Endothelial cell of umbilical vein (primary cell): ENCODE data around the gene MPIG6B. TPM values are rescaled to one million over a fixed set of nuclear protein-coding genes. Genes with fewer than 3 reads are reported as not detected.

Source experiments
- BruUV-seq: library from RNA; stranded (reverse); fragments of 400-500 nt; replicated peaks from 2 replicates; lab custom pipeline; 2021; lab: Mats Ljungman, UMichigan
- CTCF ChIA-PET: fragments of 300-600, 350-600 bp; sonication (Branson Sonifier 250); formaldehyde crosslinking; loops from one replicate; lab custom pipeline; 2021; ENCODE audit warnings: antibody characterized with exemption, inconsistent platforms; lab: Charles Lee
- POLR2A ChIA-PET: fragments of 300-600, 350-600 bp; sonication (Branson Sonifier 250); formaldehyde crosslinking; loops from one replicate; lab custom pipeline; 2021; ENCODE audit warnings: antibody characterized with exemption, inconsistent platforms; lab: Charles Lee
- DNase-seq: peaks from one replicate; pipeline ENCODE4 v3.0.0-alpha.2; 2011; ENCODE audit warnings: low read depth, low spot score
- FAIRE-seq: peaks from 2 replicates; lab custom pipeline; 2011; peaks lifted over from hg19 to GRCh38; lab: Jason Lieb, UNC
- H2AFZ ChIP-seq: 2 replicates; pipeline ENCODE4 v1.6.0; 2012; ENCODE audit warnings: low read depth, low read length, control low read depth, inconsistent platforms
- H3K27ac ChIP-seq: 2 replicates; pipeline ENCODE4 v1.5.1; 2011; ENCODE audit warnings: low read depth, mild to moderate bottlenecking, control low read depth, low read length, moderate library complexity; ENCODE audit not compliant: insufficient read depth
- H3K27me3 ChIP-seq, 2 experiments: 2 replicates each; pipeline versions ENCODE4 v1.6.0 to v1.6.1; 2011; ENCODE audit warnings: low read length in 2 of 2, mixed read lengths in 1 of 2; ENCODE audit not compliant: control insufficient read depth in 2 of 2, insufficient read depth in 2 of 2
- H3K36me3 ChIP-seq, 2 experiments: 2 replicates in 1 of 2; 3 replicates in 1 of 2; pipeline ENCODE4 v1.5.1; 2011; ENCODE audit warnings: low read length in 2 of 2, mild to moderate bottlenecking in 1 of 2, moderate library complexity in 1 of 2; ENCODE audit not compliant: control insufficient read depth in 2 of 2, insufficient read depth in 2 of 2; ENCODE audit errors: extremely low read depth in 1 of 2
- H3K4me1 ChIP-seq: 3 replicates; pipeline ENCODE4 v1.5.1; 2011; ENCODE audit warnings: mild to moderate bottlenecking, low read length; ENCODE audit not compliant: control insufficient read depth, insufficient read depth; ENCODE audit errors: extremely low read depth
- H3K4me2 ChIP-seq: 2 replicates; pipeline ENCODE4 v1.6.1; 2011; ENCODE audit warnings: low read length, control low read depth, mixed read lengths; ENCODE audit not compliant: insufficient read depth
- H3K4me3 ChIP-seq, 3 experiments: fragments of 200-600 bp in 1 of 3; sonication (generic), shearing (Covaris generic) in 1 of 3; replicated peaks in 1 of 3; 2 replicates each; pipeline ENCODE4 v1.5.1; 2011 to 2016; ENCODE audit warnings: control low read depth in 3 of 3, low read length in 3 of 3, mild to moderate bottlenecking in 2 of 3, inconsistent platforms in 1 of 3, low read depth in 1 of 3, moderate library complexity in 1 of 3; ENCODE audit not compliant: insufficient read depth in 1 of 3
- H3K79me2 ChIP-seq: 2 replicates; pipeline ENCODE4 v1.6.0; 2012; ENCODE audit warnings: low read length, inconsistent platforms; ENCODE audit not compliant: control insufficient read depth, insufficient read depth
- H3K9ac ChIP-seq: replicated peaks from 2 replicates; pipeline ENCODE3; 2011; ENCODE audit warnings: low read length, control low read depth; ENCODE audit not compliant: insufficient read depth; ENCODE audit errors: extremely low read depth
- H3K9me1 ChIP-seq: replicated peaks from 3 replicates; pipeline ENCODE4 v1.6.0; 2011; ENCODE audit warnings: mild to moderate bottlenecking, low read length; ENCODE audit not compliant: control insufficient read depth, insufficient read depth; ENCODE audit errors: extremely low read depth
- H3K9me3 ChIP-seq: replicated peaks from 2 replicates; pipeline ENCODE4 v1.5.1; 2012; ENCODE audit warnings: low read length, inconsistent platforms; ENCODE audit not compliant: control insufficient read depth, insufficient read depth
- H4K20me1 ChIP-seq: replicated peaks from 2 replicates; pipeline ENCODE3; 2011; ENCODE audit warnings: mild to moderate bottlenecking, low read length; ENCODE audit not compliant: control insufficient read depth, insufficient read depth; ENCODE audit errors: extremely low read depth
- CTCF ChIP-seq, 2 donors: IDR thresholded peaks; 1 replicate in 1 of 2; 2 replicates in 1 of 2; pipeline ENCODE4 v1.5.1; 2011; ENCODE audit warnings: low read length in 2 of 2, mild to moderate bottlenecking in 2 of 2, moderate library complexity in 2 of 2, control low read depth in 1 of 2, inconsistent platforms in 1 of 2, low read depth in 1 of 2; ENCODE audit not compliant: insufficient read depth in 1 of 2; ENCODE audit errors: extremely low read depth in 1 of 2
- EZH2 ChIP-seq: IDR thresholded peaks from 2 replicates; pipeline ENCODE4 v1.6.1; 2012; ENCODE audit warnings: borderline replicate concordance, low read depth, mild to moderate bottlenecking, moderate library complexity, low read length, inconsistent platforms; ENCODE audit not compliant: severe bottlenecking
- FOS ChIP-seq: IDR thresholded peaks from 2 replicates; pipeline ENCODE4 v1.6.1; 2011; ENCODE audit warnings: mild to moderate bottlenecking, low read length, moderate library complexity, borderline replicate concordance; ENCODE audit not compliant: insufficient read depth
- GATA2 ChIP-seq: IDR thresholded peaks from 2 replicates; pipeline ENCODE4 v1.7.0; 2011; ENCODE audit warnings: low read depth, mild to moderate bottlenecking, moderate library complexity, mixed read lengths, low read length; ENCODE audit not compliant: insufficient read length, insufficient read depth
- JUN ChIP-seq: IDR thresholded peaks from 2 replicates; pipeline ENCODE4 v1.6.1; 2011; ENCODE audit warnings: borderline replicate concordance, low read depth; ENCODE audit not compliant: insufficient read length, insufficient read depth
- MAX ChIP-seq: IDR thresholded peaks from 2 replicates; pipeline ENCODE4 v1.6.1; 2011; ENCODE audit not compliant: insufficient read depth, insufficient read length
- MYC ChIP-seq: IDR thresholded peaks from one replicate; pipeline ENCODE4 v1.6.1; 2011; ENCODE audit warnings: mild to moderate bottlenecking, low read depth, low read length
- POLR2A ChIP-seq: IDR thresholded peaks from 2 replicates; pipeline ENCODE4 v1.6.1; 2012; ENCODE audit warnings: low read depth, mild to moderate bottlenecking, control low read depth, low read length
- POLR2AphosphoS5 ChIP-seq: IDR thresholded peaks from 2 replicates; pipeline ENCODE4 v1.6.1; 2012; ENCODE audit warnings: low read depth, mild to moderate bottlenecking, control low read depth, low read length, moderate library complexity; ENCODE audit not compliant: insufficient read depth
- dilution Hi-C: fragments of 300-500 bp; cut with MboI; formaldehyde crosslinking; loops from one replicate; pipeline ENCODE4 v1.15.0; 2019; ENCODE audit warnings: low sequenced_read_pairs; ENCODE audit not compliant: extremely low pct_ligation_motif_present
- intact Hi-C: fragments of 100-400 bp; cut with micrococcal nuclease; formaldehyde crosslinking; loops from one replicate; pipeline ENCODE4 v1.10.0; 2022
- polyA plus RNA-seq, 4 experiments: library from polyadenylated mRNA; depleted of rRNA in 3 of 4; stranded (reverse) in 3 of 4; unstranded in 1 of 4; fragments of >200 nt; gene quantifications; 2 replicates each; pipeline versions ENCODE4 v1.2.1 to v1.2.3, GENCODE V29; 2011 to 2012; ENCODE audit warnings: missing spikeins in 1 of 4
- total RNA-seq: library from RNA; stranded (reverse); gene quantifications from 2 replicates; pipeline ENCODE4 v1.2.3, GENCODE V29; 2021

The MPIG6B gene
- total and polyA plus RNA-seq, 2 donors (not counting 3 experiments of a cell fraction or from before 2014, with no cell fraction given) = not detected

- FAIRE-seq = no peak
Observed at GRCh38 chr6:31697555-31697954, 25.6 kb upstream of the MPIG6B start.

More at GRCh38 chr6:31697555-31697954, 25.6 kb upstream of the MPIG6B start:
- no peak for DNase-seq
- ChIA-PET CTCF (interaction anchor here (1.3 kb wide), 1 partner anchor 16 kb away, joined by 6 read pairs; the partner anchor contains the start of gene LY6G5C), POLR2A (no interaction called here)
- no peaks in the 10 kb centered on the region for H3K9me3 ChIP-seq
- H3K79me2 ChIP-seq = peaks cover 19% of the 10 kb centered on the region
- H3K9ac ChIP-seq = no peak overlapping the region
- H4K20me1 ChIP-seq = no peaks in the 10 kb centered on the region
- TF ChIP-seq EZH2 (no peak), GATA2 (no peak), MYC (no peak), FOS (no peak), POLR2AphosphoS5 (no peak), MAX (no peak), POLR2A (no peak), CTCF (IDR thresholded peaks at IDR 0.05; ENCODE audit: extremely low read depth in 1 of 2, insufficient read depth in 1 of 2, low read depth in 1 of 2, low read length in 2 of 2) (no peak), JUN (no peak)
- H3K27ac ChIP-seq = no peak overlapping the region
- peaks cover 6 to 22% of the 10 kb centered on the region in 2 experiments for H3K36me3 ChIP-seq
- no peak overlapping the region for H3K4me3 ChIP-seq
- dilution Hi-C loops = no loop called here
- no TSS peak for BruUV-seq
- peaks cover 11% of the 10 kb centered on the region for H3K4me1 ChIP-seq
- H3K9me1 ChIP-seq = no peaks in the 10 kb centered on the region
- no peaks in the 10 kb centered on the region for H3K27me3 ChIP-seq
- H2AFZ ChIP-seq = no peak overlapping the region
- intact Hi-C loops = no loop called here
- H3K4me2 ChIP-seq = no peak overlapping the region
